Peyer's patch (tissue), 4 donors: Measurements from ENCODE around the gene TMEM63A.

ENCODE experiments used
- POLR2A ChIP-seq, 2 donors: fragments of 450-650 bp; IDR thresholded peaks; one replicate each; pipeline ENCODE4 v1.5.1; 2017; ENCODE audit warnings: antibody characterized with exemption in 2 of 2, mild to moderate bottlenecking in 2 of 2, moderate library complexity in 2 of 2
- TF ChIP-seq, protein P1 (sequence below), 6 experiments: fragments of 450-650 bp in 4 of 6; fragments of 200-600 bp in 2 of 6; sonication (generic) in 1 of 6; IDR thresholded peaks; one replicate each; pipeline ENCODE4 v1.5.1; 2017 to 2019; ENCODE audit warnings: antibody characterized with exemption in 6 of 6, mild to moderate bottlenecking in 3 of 6, moderate library complexity in 1 of 6

DNA sequence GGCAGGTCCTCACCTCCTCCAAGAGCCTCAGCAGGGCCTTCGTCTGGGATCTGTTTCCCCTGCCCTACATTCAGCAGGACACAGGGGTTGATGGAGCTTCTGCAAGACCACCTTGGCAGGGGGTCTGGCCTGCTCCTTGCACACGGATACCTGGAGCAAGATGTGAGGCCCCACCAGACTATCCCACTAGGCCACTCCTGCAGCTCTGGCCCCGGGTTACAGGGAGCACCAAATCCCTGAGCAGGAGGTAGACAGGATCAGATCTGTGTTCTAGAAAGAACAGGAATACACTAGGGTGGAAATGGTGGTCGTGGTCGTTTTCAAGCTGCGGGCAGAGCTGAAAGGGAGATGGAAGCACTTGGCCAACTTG lies 38.8 kb downstream of the TMEM63A start:
- TF ChIP-seq, protein P1, sequence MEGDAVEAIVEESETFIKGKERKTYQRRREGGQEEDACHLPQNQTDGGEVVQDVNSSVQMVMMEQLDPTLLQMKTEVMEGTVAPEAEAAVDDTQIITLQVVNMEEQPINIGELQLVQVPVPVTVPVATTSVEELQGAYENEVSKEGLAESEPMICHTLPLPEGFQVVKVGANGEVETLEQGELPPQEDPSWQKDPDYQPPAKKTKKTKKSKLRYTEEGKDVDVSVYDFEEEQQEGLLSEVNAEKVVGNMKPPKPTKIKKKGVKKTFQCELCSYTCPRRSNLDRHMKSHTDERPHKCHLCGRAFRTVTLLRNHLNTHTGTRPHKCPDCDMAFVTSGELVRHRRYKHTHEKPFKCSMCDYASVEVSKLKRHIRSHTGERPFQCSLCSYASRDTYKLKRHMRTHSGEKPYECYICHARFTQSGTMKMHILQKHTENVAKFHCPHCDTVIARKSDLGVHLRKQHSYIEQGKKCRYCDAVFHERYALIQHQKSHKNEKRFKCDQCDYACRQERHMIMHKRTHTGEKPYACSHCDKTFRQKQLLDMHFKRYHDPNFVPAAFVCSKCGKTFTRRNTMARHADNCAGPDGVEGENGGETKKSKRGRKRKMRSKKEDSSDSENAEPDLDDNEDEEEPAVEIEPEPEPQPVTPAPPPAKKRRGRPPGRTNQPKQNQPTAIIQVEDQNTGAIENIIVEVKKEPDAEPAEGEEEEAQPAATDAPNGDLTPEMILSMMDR (IDR thresholded peaks at IDR 0.05) = no peak
- no peak for TF ChIP-seq POLR2A (IDR thresholded peaks at IDR 0.05)
